Duodenal mucosa (tissue), 2 donors: Measurements from ENCODE around the gene LIX1L.
A peak's percentile ranks its signal among the peaks of the same experiment; 100 is the strongest.

Experiments
- H3K27ac ChIP-seq: one replicate; pipeline ENCODE4 v1.7.0; 2013; ENCODE audit warnings: low read depth, low read length
- H3K27me3 ChIP-seq, 2 donors: one replicate each; pipeline ENCODE4 v1.7.0; 2013; ENCODE audit warnings: low read length in 2 of 2, control low read depth in 1 of 2; ENCODE audit not compliant: insufficient read depth in 2 of 2, control insufficient read depth in 1 of 2
- H3K36me3 ChIP-seq, 2 donors: one replicate each; pipeline ENCODE4 v1.7.0; 2013; ENCODE audit warnings: low read length in 2 of 2, control low read depth in 1 of 2; ENCODE audit not compliant: insufficient read depth in 2 of 2, control insufficient read depth in 1 of 2
- H3K4me1 ChIP-seq, 2 donors: one replicate each; pipeline ENCODE4 v1.7.0; 2013; ENCODE audit warnings: low read length in 2 of 2, control low read depth in 1 of 2; ENCODE audit not compliant: insufficient read depth in 2 of 2, control insufficient read depth in 1 of 2
- H3K4me3 ChIP-seq, 2 donors: one replicate each; pipeline ENCODE4 v1.7.0; 2013; ENCODE audit warnings: low read length in 2 of 2, low read depth in 1 of 2
- H3K9ac ChIP-seq, 2 donors: one replicate each; pipeline ENCODE4 v1.7.0; 2013; ENCODE audit warnings: low read length in 2 of 2, low read depth in 1 of 2
- H3K9me3 ChIP-seq, 2 donors: one replicate each; pipeline ENCODE4 v1.7.0; 2013; ENCODE audit warnings: low read length in 2 of 2, control low read depth in 1 of 2; ENCODE audit not compliant: control insufficient read depth in 1 of 2

Gene LIX1L

DNA sequence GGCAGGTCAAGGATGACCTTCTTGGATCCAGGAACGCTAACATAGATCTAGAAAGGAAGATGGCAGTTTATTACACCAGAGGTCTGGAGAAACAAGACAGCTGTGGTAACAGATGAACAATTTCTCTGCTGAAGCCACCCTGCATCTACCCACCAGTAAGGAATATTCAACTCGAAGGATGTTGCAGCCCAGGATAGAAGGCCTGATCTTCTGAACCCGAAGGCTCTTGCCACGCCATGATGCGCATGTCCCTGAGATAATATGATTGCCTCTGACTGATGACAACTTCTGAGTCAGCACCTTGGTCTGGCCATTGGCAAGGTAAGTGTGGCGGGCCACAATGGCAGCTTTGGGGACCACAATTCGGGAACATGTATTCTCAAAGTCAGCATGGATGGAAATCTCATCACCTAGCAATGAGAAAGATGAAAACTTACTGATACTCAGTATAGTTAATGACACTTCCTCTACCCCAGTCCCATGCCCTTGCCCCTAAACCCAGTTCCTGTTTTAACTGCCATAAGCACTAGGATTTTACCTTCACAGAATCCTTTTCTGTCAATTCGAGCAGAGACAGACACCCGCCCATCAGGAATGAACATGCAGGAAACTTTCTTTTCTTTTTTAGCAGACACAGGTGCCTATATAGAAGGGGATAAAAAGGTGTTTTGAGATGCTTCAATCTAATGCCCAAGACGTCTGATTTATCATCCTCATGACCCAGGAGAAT is 36.7 kb upstream of the LIX1L start:
- H3K4me3 ChIP-seq, result peak overlapping the region; percentile 85 to 91
- H3K9me3 ChIP-seq, result no peaks in the 10 kb centered on the region
- peaks cover 31 to 35% of the 10 kb centered on the region in 2 donors for H3K36me3 ChIP-seq
- peak overlapping the region; percentile 88 for H3K27ac ChIP-seq
- H3K27me3 ChIP-seq, result no peaks in the 10 kb centered on the region
- H3K9ac ChIP-seq, result peak overlapping the region; percentile 76 to 97
- peaks cover 34 to 46% of the 10 kb centered on the region in 2 donors for H3K4me1 ChIP-seq

DNA sequence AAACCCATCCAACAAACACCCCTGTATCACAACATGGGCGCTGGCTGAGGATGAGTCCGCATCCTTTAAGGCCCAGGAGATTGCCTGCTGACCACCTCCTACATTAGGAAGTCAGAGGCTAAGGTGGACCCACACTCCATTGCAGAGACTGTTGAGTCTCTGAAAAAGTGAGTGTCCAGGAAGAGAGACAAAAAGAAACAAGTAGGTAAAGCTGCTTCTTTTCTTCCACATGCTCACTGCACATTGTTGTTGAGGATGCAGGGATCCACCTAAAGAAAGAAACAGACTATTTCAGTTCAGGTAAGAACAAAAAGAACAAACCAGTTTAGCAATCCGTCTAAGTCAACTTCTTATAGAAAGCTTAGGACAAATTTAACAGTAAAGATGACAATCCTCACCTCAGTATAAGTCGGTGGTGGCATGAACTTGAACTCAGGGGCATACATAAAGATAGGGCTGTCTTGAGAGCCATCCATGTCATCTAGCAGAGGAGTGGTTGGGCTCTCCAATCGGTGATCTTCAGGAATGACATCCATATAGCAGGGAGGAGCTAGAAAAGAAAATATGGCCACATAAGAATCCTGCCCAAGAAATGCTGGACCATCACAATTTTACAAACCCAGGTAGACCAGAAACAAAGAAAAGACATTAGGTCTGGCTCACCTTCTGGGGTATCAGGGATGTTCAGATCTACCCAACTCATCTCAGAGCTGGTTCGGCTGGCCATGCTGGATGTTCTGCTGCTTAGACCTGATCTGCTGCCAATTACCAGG is 36.0 kb upstream of the LIX1L start:
- Histone ChIP-seq H3K27ac (peak overlapping the region; percentile 88), H3K9me3 (no peaks in the 10 kb centered on the region), H3K27me3 (no peaks in the 10 kb centered on the region), H3K4me3 (peak overlapping the region; percentile 85 to 91), H3K36me3 (peaks cover 31 to 35% of the 10 kb centered on the region in 2 donors), H3K9ac (peak overlapping the region; percentile 76 to 97), H3K4me1 (peaks cover 28 to 39% of the 10 kb centered on the region in 2 donors)

DNA sequence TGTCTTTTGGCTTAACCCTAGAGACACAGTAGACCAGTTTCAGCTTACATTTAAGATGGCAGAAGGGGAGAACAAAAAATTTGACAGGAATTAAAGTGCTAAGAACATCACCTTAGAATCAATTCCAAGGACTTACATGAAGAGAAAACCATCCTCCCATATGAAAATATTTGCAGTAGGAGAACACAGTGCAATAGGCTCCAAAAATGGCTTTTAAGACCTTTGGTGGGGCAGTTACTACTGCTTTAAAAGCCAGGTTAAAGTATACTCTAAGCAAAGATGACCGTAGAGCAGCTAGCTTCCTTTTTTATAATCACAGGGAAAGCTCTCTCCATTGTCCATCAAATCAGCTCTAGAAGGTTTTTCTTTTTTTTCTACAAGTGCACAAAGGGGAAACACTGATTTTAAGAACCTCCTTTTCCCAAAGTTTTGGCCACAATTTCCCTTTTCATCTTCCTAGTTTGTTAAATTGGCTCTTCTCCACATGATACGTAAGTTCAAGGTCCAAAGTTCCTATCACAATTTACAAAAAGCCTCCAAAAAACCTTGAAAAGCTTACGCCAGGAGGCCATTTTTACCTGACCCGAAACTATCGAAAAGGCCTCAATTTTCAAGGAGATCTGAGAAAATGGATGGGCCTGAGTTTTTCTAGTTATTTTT is 35.3 kb upstream of the LIX1L start:
- Histone ChIP-seq H3K27me3 (no peaks in the 10 kb centered on the region), H3K4me1 (peaks cover 28 to 32% of the 10 kb centered on the region in 2 donors), H3K27ac (peak overlapping the region; percentile 88), H3K9me3 (no peaks in the 10 kb centered on the region), H3K9ac (peak overlapping the region; percentile 76 to 97), H3K4me3 (peak overlapping the region; percentile 85 to 91), H3K36me3 (peaks cover 31 to 35% of the 10 kb centered on the region in 2 donors)

DNA sequence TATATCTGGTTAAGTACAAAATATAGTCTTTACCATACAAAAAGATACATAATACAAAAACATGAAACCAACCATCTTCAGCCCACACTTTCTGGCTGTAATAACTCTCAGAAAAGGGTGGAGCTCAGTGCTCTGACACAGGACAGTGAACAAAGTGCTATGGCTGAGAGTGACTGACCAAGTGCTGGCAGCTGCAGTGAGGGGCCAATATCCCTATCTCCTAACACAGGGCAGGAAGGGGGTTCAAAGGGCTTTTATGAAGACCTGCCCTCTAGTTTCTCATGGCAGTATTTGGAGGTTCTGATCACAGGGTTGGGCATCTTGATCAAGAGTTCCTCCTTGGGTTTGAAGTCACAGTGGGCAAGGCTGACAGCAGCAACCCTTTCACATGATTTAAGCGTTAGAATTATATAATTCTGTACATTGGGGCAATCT is 34.7 kb upstream of the LIX1L start:
- Histone ChIP-seq H3K9me3 (no peaks in the 10 kb centered on the region), H3K27ac (peak overlapping the region; percentile 15), H3K27me3 (no peaks in the 10 kb centered on the region), H3K4me3 (peak overlapping the region; percentile 85 to 91), H3K9ac (peak overlapping the region; percentile 76 to 97), H3K36me3 (peaks cover 31 to 35% of the 10 kb centered on the region in 2 donors), H3K4me1 (peaks cover 23 to 31% of the 10 kb centered on the region in 2 donors)

DNA sequence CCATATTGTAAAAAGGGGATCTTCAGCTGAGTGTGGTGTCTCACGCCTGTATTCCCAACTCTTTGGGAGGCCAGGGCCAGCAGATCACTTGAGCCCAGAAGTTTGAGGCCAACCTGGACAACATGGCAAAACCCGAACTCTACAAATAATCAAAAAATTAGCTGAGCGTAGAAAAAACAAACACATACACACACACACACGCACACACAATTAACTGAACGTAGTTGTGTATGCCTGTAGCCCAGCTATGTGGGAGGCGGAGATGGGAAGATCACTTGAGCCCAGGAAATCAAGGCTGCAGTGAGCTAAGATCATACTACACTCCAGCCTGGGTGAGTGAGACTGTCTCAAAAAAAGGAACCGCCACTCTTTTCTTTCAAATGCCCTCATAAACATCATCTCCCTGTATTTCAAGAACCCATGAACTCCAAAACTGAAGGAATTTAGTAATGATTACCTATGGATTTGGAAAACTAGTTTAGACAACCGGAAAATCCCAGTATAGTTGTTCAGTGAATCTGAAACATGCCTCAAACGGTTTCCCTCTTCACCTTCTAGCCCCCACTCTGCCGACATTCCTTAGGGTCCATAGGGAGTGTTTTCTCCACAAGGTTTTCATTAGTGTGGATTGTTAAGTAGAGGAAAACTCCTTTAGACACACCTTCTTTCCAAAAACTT is 34.1 kb upstream of the LIX1L start:
- Histone ChIP-seq H3K9me3 (no peaks in the 10 kb centered on the region), H3K36me3 (peaks cover 31 to 35% of the 10 kb centered on the region in 2 donors), H3K27me3 (no peaks in the 10 kb centered on the region), H3K4me1 (peaks cover 20 to 28% of the 10 kb centered on the region in 2 donors), H3K4me3 (peak overlapping the region; percentile 85 to 91), H3K27ac (peak overlapping the region; percentile 39), H3K9ac (peak overlapping the region in 1 of 2 donors; percentile 76)

DNA sequence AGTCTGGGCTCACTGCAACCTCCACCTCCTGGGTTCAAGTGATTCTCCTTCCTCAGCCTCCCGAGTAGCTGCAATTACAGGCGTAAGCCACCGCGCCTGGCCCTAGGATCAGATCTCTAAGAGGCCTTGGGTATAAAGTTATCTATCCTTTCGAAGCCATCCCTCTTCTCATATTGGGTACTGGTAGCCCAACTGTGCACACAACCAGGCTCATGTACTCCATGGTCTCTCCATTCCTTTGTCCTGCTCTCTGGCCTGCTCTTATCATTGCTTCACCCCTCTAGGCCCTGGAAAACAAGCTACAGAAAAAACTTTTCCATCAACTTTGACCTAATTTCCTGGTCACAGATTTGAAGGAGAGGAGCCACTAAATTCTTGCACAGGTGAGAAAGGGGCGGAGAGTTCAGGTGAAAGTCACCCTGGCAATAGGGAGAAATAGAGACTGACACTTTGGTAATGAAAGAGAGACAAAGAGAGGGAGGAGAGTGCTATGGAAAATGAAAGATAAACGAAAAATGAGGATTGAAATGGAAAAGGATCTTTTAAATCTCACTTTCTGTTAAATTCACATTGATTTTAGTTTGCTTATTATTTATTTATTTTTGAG is 32.5 kb upstream of the LIX1L start:
- Histone ChIP-seq H3K27ac (peak overlapping the region; percentile 26), H3K36me3 (peaks cover 29 to 30% of the 10 kb centered on the region in 2 donors), H3K4me3 (no peak overlapping the region), H3K9me3 (no peaks in the 10 kb centered on the region), H3K4me1 (peaks cover 29 to 35% of the 10 kb centered on the region in 2 donors), H3K9ac (peak overlapping the region in 1 of 2 donors; percentile 9), H3K27me3 (no peaks in the 10 kb centered on the region)

DNA sequence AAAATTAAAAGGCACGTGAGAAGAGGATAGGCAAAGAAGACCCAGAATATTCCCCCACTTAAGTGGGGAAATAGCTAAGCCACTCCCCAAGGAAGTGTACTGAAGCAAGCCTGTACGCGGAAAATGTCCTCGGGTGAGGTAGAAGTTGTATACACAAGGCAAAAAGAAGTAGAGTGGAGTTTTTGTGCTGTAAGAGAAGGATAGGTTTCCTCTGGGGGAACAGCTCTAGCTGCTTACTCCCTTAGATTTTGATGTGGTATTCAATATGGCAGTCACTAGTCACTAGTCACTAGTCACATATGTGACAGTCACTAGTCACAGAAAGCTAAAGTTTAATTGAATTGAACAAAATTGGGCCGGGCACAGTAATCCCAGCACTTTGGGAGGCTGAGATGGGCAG is 31.0 kb upstream of the LIX1L start:
- no peak overlapping the region for H3K4me3 ChIP-seq
- no peak overlapping the region for H3K9ac ChIP-seq
- no peaks in the 10 kb centered on the region for H3K9me3 ChIP-seq
- peaks cover 13 to 15% of the 10 kb centered on the region in 2 donors for H3K36me3 ChIP-seq
- H3K4me1 ChIP-seq, result peaks cover 38 to 41% of the 10 kb centered on the region in 2 donors
- H3K27me3 ChIP-seq, result no peaks in the 10 kb centered on the region
- peak overlapping the region; percentile 46 for H3K27ac ChIP-seq

DNA sequence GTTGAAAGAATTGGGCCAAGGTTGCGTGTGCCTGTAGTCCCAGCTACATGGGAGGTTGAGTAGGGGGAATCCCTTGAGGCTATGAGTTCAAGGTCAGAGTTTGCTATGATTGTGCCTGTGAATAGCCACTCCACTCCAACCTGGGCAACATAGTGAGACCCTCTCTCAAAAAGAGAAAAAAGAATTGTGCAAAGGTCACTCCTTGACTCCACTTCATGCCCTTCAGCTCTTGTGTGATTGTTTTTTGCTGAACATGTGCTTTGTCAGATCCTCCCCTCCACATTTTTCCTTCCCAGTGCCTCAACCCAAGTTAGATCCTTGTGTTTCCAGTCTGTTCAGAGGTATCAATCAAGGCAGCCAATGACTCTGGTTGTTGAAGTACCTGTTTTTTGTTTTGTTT is 30.1 kb upstream of the LIX1L start:
- peak overlapping the region; percentile 13 for H3K27ac ChIP-seq
- H3K4me1 ChIP-seq, result peaks cover 38 to 41% of the 10 kb centered on the region in 2 donors
- H3K9ac ChIP-seq, result no peak overlapping the region
- H3K27me3 ChIP-seq, result no peaks in the 10 kb centered on the region
- no peaks in the 10 kb centered on the region for H3K9me3 ChIP-seq
- peaks cover 5 to 6% of the 10 kb centered on the region in 2 donors for H3K36me3 ChIP-seq
- no peak overlapping the region for H3K4me3 ChIP-seq

DNA sequence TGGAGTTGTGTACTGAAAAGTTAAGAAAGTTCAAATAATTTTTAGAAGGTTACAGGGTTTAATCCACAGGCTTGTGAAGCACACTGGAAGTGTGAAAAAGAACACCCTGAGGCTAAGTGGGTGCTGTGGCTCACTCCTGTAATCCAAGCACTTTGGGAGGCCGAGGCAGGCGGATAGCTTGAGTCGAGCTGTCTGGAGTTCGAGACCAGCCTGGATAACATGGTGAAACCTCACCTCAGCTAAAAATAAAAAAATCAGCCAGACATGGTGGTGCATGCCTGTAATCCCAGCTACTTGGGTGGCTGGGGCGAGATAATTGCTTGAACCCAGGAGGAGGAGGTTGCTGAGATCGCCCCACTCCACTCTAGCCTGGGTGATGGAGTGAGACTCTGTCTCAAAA is 28.7 kb upstream of the LIX1L start:
- Histone ChIP-seq H3K27ac (peak overlapping the region; percentile 75), H3K9me3 (no peaks in the 10 kb centered on the region), H3K36me3 (no peaks in the 10 kb centered on the region), H3K9ac (no peak overlapping the region), H3K4me3 (no peak overlapping the region), H3K27me3 (no peaks in the 10 kb centered on the region), H3K4me1 (peaks cover 35 to 38% of the 10 kb centered on the region in 2 donors)
